HS-27A (cell line): ENCODE results near the gene TTC4.

Experiments
- DNase-seq: peaks from one replicate; pipeline ENCODE4 v3.0.0-alpha.2; 2012; ENCODE audit warnings: low read depth, missing footprints

TTC4 gene

GRCh38 chr1:54784066-54784465, 68.4 kb downstream of the TTC4 start:
- DNase-seq, result no peak

- no peak for DNase-seq
Measured at GRCh38 chr1:54786778-54787177, 71.1 kb downstream of the TTC4 start.

- DNase-seq, result no peak
Measured at GRCh38 chr1:54787604-54788003, 71.9 kb downstream of the TTC4 start.

- DNase-seq, result no peak
Measured at GRCh38 chr1:54788459-54788858, 72.8 kb downstream of the TTC4 start.

- DNase-seq, result no peak
Measured at GRCh38 chr1:54791880-54792522, 76.3 kb downstream of the TTC4 start.
